ENCODE results near the gene SCN8A.

SCN8A gene

DNA sequence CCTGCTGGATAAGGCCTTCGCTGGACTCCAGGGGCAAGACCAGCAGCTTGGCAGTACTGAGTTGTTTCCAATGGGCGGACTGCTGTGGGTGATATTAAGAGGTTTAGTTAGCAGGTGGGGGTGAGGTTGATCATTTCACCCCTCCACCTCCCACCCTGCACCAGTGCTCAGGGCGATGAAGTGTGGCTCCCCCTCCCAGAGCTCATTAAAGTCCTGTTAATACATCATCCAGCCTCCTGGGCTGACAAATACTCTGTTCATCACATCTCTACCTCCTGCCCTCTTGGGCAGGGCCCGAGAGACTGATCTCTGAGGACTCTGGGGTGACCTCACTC is 259.9 kb downstream of the SCN8A start:
- no peak for DNase-seq (ENCODE audit: low read depth, low spot score)

DNA sequence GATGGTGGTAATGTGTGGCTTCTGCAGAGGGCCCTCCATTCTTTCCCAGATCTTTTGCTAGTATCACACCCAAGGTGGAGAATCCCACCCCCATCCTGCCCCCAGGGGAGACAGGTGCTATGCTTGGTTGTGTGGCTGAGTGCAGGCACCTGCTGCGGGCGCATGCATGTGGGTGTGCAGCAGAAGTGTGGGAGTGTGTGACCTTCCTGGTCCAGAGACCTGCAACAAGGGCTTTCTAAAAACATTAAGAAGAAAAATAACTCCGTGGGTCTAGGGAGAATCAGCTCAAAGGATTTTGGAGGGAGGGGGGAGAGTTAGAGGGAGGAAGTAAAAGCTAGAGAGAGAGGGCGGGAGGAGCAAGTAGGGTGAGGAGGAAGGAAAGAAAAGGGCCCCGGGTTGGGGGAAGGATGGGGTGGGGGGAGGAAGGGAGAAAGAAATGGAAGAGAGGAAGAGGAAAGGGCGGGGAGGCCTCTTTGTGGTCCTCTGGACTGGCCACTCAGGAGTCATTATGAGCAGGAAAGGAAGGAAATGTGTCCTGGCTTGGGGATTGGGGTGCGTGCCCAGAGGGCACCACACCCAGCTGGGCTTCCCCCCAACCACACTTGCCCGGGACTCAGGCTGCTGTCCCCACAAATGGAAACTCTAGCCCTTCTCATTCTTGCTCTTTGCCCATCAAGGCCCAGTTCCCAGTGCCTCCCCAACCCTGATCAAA is 260.5 kb downstream of the SCN8A start:
- no peak for DNase-seq (ENCODE audit: low read depth, low spot score)

DNA sequence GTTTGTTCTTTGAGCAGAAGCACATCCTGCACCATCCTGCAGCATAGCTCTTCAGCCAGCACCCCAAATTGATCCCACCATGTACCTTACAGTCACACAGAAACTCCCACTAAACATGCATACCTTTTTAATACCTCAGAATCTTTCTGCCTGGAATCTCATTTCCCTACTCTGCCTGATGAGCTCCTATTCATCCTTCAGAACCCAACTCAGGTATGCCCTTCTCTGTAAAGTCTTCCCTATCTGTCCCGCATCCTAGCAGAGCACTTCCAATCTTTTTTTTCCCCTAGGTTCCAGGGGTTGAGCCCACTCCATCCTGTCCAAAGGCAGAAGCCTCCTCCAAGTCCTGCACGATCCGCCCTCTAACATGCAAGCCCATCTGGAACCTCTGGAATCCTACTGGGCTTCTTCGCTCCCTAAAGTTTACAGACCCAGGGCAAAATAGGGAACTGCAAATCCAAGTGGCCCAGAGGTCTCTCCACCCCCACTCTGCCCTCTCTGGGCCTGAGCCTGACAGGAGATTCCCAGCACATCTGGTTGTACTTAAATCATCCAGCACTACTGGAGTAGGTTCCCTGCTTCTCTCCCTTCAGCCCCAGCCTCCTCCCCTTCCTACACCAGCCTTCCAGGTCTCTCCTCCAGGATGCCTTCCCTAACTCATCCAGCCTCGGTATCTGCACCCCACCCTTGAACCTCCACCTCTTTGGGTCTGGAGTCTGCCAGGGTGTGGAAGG is 261.5 kb downstream of the SCN8A start:
- no peak for DNase-seq (ENCODE audit: low read depth, low spot score)

DNA sequence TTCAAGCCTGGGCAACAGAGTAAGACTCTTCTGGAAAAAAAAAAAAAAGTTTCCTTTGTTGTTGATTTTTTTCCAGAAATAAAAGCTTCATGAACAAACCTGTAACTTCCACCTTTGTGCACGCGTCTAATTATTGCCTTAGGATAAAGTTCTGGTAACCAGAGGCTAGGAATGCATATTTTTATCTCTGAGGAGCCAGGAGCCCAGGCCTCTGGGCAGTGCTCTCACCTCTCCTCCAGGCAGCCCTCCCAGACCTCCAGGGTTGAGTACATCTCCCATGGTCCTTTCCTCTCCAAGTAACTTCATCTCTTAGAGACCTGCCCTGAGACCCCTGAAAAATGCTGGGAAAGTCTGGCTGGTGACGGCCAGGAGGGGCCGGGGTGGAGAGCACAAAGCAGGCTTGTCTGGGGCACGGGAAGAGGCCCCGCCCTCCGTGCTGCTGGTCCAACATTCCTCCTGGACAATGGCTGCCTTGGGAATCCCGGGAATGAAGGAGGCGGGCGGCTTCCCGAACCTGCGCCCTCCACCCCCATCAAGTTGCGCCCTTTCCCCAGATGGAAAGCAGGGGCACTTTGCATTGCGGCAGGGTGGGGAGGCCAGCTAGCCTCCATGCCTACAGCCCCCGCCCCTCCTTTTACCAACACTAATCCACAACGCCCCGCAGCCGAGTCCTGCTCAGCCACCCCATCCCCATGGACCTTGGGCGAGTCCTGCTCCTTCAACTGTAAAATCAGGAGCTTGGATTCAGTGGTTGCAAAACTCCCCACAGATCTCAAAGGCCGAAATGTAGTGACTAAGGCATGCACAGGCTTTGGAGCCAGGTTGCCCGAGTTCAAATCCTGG is 264.8 kb downstream of the SCN8A start:
- no peak for DNase-seq (ENCODE audit: low read depth, low spot score)

DNA sequence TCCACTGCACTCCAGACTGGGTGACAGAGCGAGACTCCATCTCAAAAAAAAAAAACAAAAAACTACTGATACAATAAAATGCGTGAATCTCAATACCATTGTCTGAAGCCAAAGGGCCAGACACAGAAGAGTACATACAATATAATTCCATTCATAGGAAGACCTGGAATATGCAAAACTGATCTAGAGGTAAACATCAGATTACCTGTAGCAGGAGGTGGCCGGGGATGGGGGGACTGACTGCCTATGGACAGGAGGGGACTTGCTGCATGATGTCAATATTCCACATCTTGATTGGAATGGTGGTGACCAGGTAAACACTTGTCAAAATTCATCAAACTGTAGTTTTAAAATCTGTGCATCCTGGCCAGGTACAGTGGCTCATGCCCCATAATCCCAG is 270.0 kb downstream of the SCN8A start:
- no peak for DNase-seq (ENCODE audit: low read depth, low spot score)
